Breast epithelium (tissue), 4 donors: ENCODE results near the gene PAPOLB. TPM values are rescaled to one million over a fixed set of nuclear protein-coding genes. Genes with fewer than 3 reads are reported as not detected.

Experiments used
- DNase-seq, 2 donors: peaks; one replicate each; pipeline ENCODE4 v3.0.0-alpha.2; 2019; ENCODE audit warnings: low spot score in 2 of 2
- H3K27ac ChIP-seq, 2 donors: fragments of 200-600 bp; sonication (generic) in 1 of 2; one replicate each; pipeline ENCODE4 v1.5.1; 2016 to 2019; ENCODE audit warnings: mild to moderate bottlenecking in 1 of 2
- H3K27me3 ChIP-seq, 2 donors: fragments of 200-600 bp; sonication (generic) in 1 of 2; one replicate each; pipeline versions ENCODE4 v1.5.1 to v1.6.0; 2017 to 2019; ENCODE audit warnings: control low read depth in 1 of 2, mild to moderate bottlenecking in 1 of 2
- H3K36me3 ChIP-seq: fragments of 200-600 bp; one replicate; pipeline ENCODE4 v1.5.1; 2019
- H3K4me1 ChIP-seq, 2 donors: fragments of 200-600 bp; sonication (generic); one replicate each; pipeline ENCODE4 v1.5.1; 2016 to 2019; ENCODE audit warnings: control low read depth in 1 of 2
- H3K4me3 ChIP-seq, 3 donors: fragments of 200-600 bp; sonication (generic); 1 replicate in 2 of 3; 2 replicates in 1 of 3; pipeline ENCODE4 v1.5.1; 2016 to 2019; ENCODE audit warnings: mild to moderate bottlenecking in 3 of 3, moderate library complexity in 2 of 3
- H3K9me3 ChIP-seq, 2 donors: fragments of 200-600 bp; sonication (generic) in 1 of 2; one replicate each; pipeline ENCODE4 v1.5.1; 2016 to 2019; ENCODE audit warnings: control low read depth in 1 of 2
- POLR2A ChIP-seq: fragments of 450-650 bp; IDR thresholded peaks from one replicate; pipeline ENCODE4 v1.6.1; 2016; ENCODE audit warnings: antibody characterized with exemption, mild to moderate bottlenecking, moderate library complexity
- POLR2AphosphoS5 ChIP-seq, 3 donors: sonication (generic); formaldehyde crosslinking; IDR thresholded peaks; one replicate each; pipeline ENCODE4 v1.6.1; 2017; ENCODE audit warnings: antibody characterized with exemption in 3 of 3
- intact Hi-C: fragments of 100-400 bp; cut with DNase I; formaldehyde crosslinking; loops from one replicate; pipeline ENCODE4 v1.15.1; 2023; ENCODE audit warnings: low total_unique reads
- total RNA-seq, 3 donors: library from RNA; depleted of rRNA; stranded (reverse); fragments of >200 nt; gene quantifications; one replicate each; pipeline ENCODE4 v1.1.0, GENCODE V29; 2016
- TF ChIP-seq, protein P1 (sequence below), 3 donors: fragments of 450-650 bp; IDR thresholded peaks; one replicate each; pipeline ENCODE4 v1.5.1; 2016 to 2017; ENCODE audit warnings: antibody characterized with exemption in 3 of 3, mild to moderate bottlenecking in 3 of 3, moderate library complexity in 3 of 3

The PAPOLB gene
- total RNA-seq, 3 donors from 2014 or later: 0.15 to 0.48 (median 0.33) TPM

DNA sequence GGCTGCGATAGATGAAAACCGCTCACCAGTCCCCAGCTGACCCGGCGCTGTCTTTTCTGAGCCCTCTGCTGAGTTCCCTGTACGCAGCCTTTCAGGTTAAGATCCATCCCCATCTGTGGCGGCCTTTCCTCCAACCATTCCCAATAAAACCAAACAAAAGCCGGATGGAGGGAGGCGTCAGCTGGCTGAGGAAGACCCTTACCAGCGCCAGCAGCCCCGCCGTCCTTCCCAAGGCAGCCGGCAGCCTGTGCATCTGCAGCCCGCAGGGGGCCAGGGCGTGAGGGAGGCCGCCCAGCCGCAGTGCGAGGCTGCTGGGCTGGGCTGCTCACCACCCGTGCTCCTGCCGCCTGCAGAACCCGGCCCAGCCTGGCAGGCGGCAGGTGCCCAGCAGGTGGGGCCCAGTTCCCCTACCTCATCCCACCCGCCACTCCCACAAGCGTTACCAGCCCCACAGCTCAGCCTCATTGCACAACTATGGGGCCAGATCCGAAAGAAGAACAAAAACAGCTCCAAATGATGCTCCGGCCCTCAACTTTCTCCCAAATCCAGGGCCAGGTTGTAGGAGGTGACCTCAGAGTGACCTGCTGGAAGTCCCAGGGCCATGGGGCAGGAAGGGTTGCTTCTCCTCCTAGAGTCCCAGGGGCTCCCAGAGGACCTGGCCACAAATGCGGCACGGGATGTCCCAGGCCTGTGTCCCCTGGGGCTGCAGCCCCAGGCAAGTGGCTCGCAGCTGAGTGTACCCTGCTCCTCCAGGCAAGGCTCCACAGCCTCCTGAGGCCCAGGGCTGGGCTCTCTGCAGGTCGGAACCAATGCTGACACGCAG lies 23.8 kb downstream of the PAPOLB start:
- Histone ChIP-seq H3K27ac (peak overlapping the region in 1 of 2 donors; percentile 3), H3K4me1 (no peaks in the 10 kb centered on the region), H3K4me3 (no peak overlapping the region), H3K36me3 (no peaks in the 10 kb centered on the region), H3K9me3 (no peaks in the 10 kb centered on the region), H3K27me3 (no peaks in the 10 kb centered on the region)
- DNase-seq: peak in 1 of 2 donors; percentile 46
- intact Hi-C loops: no loop called here
- TF ChIP-seq, protein P1, sequence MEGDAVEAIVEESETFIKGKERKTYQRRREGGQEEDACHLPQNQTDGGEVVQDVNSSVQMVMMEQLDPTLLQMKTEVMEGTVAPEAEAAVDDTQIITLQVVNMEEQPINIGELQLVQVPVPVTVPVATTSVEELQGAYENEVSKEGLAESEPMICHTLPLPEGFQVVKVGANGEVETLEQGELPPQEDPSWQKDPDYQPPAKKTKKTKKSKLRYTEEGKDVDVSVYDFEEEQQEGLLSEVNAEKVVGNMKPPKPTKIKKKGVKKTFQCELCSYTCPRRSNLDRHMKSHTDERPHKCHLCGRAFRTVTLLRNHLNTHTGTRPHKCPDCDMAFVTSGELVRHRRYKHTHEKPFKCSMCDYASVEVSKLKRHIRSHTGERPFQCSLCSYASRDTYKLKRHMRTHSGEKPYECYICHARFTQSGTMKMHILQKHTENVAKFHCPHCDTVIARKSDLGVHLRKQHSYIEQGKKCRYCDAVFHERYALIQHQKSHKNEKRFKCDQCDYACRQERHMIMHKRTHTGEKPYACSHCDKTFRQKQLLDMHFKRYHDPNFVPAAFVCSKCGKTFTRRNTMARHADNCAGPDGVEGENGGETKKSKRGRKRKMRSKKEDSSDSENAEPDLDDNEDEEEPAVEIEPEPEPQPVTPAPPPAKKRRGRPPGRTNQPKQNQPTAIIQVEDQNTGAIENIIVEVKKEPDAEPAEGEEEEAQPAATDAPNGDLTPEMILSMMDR (IDR thresholded peaks at IDR 0.05): no peak
- TF ChIP-seq POLR2AphosphoS5 (IDR thresholded peaks at IDR 0.05) (no peak), POLR2A (no peak)

DNA sequence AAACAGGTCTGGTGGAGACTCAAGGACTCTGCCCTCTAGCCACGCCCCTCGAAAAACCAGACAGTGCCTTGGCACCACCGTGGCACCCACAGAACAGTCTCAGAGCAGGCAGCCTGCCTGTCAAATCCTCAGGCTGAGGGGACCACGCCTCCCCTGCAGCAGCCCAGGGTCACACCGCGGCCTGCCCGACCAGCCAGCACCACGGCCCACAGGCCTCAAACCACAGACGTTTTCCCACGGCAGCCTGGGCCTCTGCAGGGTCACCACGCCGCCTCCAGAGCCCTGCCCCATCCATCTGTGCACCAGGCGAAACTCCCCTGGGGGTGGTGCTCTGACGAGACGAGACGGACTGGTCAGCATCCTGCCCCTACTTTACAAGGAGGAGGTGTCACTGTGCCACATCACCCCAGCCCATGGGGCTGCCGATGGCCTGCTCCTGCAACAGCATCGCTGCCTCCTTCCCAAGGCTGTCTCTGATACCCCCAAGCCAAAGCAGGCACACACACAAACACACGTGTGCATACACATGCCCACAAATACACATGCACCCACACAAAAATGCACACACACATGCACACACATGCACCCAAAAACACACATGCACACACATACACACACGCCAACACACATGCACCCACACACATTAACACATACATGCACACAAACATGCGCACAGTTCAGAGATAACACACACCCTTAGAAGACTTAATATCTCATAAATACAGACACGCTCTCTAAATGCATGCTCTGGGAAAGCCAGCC lies 24.6 kb downstream of the PAPOLB start:
- TF ChIP-seq POLR2AphosphoS5 (IDR thresholded peaks at IDR 0.05): no peak
- TF ChIP-seq, protein P1 (IDR thresholded peaks at IDR 0.05): no peak
- TF ChIP-seq POLR2A: no peak
- H3K36me3 ChIP-seq: no peaks in the 10 kb centered on the region
- DNase-seq: peak in 1 of 2 donors; percentile 45
- no peaks in the 10 kb centered on the region for H3K9me3 ChIP-seq
- no peaks in the 10 kb centered on the region for H3K27me3 ChIP-seq
- no peaks in the 10 kb centered on the region for H3K4me1 ChIP-seq
- no peak overlapping the region for H3K4me3 ChIP-seq
- intact Hi-C loops: no loop called here
- H3K27ac ChIP-seq: no peak overlapping the region

DNA sequence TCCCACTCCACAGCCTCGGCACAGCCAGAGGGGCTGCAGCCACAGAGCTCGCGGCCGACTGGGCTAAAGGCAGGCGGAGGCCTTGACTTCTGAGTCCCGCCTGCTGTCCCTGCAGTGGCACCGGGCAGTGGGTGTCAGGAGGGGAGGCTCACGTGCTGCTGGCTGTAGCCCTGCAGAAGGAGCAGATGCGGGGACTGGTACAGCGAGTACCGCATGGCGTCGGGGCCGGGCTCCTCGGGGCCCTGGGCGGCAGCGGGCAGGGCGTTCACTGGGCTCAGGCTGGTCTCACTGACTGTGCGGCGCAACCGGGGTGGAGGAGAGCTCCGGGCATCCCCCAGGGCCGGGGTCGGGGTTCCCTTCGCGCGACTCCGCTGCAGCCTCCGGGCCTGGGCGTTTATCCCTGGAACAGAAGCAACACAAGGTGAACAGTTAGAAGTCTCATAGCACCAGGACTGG lies 25.6 kb downstream of the PAPOLB start:
- peak in 1 of 2 donors; percentile 38 for DNase-seq

DNA sequence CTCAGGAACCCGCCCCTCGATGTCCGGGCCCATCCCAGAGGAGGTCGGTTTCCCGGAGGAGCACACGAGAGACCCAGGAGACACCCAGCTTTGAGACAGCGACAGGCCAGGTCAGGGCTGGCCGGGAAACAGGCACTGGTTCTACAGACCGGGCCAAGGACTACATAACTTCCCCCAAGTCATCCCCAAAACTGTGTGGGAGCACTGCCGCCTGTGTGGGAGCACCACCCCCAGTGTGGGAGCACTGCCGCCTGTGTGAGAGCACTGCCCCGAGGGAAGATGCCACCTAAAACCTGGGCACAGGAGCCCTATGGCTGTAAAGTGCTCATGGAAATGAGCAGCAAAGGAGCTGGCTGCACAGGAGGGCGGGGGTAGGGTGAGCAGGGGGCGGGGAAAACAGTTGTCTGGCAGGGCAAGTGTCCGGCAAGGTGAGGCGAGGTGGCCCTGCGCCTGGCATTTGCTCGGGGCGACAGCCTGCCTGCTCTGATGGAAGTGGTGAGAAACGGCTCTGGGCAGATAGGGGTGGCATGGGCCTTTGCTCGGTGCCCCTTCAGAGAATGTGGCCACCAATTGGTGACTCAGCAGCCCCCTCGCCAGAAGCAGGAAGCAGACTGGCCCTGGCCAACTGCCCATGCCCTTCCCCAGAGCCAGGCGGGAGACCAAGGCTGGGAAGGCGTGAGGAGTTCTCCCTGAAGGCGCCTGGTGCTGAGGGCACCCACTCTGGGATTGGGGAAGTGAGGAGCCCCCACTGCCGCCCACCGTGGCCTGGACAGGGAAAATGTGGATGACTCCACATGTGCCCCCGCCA lies 26.2 kb downstream of the PAPOLB start:
- TF ChIP-seq POLR2A (no peak), POLR2AphosphoS5 (IDR thresholded peaks at IDR 0.05) (no peak)
- TF ChIP-seq, protein P1 (IDR thresholded peaks at IDR 0.05): no peak

More for the DNA sequence above, 25.6 kb downstream of the PAPOLB start:
- TF ChIP-seq, protein P1 (IDR thresholded peaks at IDR 0.05): no peak
- no peak for TF ChIP-seq POLR2AphosphoS5 (IDR thresholded peaks at IDR 0.05)
- TF ChIP-seq POLR2A: no peak
- intact Hi-C loops: no loop called here
- Histone ChIP-seq H3K36me3 (no peaks in the 10 kb centered on the region), H3K27ac (no peak overlapping the region), H3K27me3 (no peaks in the 10 kb centered on the region), H3K4me1 (no peaks in the 10 kb centered on the region), H3K9me3 (no peaks in the 10 kb centered on the region), H3K4me3 (no peak overlapping the region)

More for the DNA sequence above, 26.2 kb downstream of the PAPOLB start:
- Histone ChIP-seq H3K27me3 (no peaks in the 10 kb centered on the region), H3K4me3 (no peak overlapping the region), H3K27ac (no peak overlapping the region), H3K9me3 (no peaks in the 10 kb centered on the region), H3K36me3 (no peaks in the 10 kb centered on the region), H3K4me1 (no peaks in the 10 kb centered on the region)
- DNase-seq: peak in 1 of 2 donors; percentile 77
- intact Hi-C loops: no loop called here
